AG08396 (cell line): ENCODE data around the gene CAGE1.
A peak's percentile ranks its signal among the peaks of the same experiment; 100 is the strongest.
"Not testable (repeated sequence)": the region's sequence is repeated elsewhere in the genome, so short reads cannot be mapped to it uniquely, and the experiment has no call there.

Experiments used
- DNase-seq: peaks from one replicate; pipeline ENCODE4 v3.0.0; 2012; ENCODE audit warnings: low spot score, mixed read lengths

The CAGE1 gene

GRCh38 chr6:7338031-7338430, 51.5 kb downstream of the CAGE1 start:
- no peak for DNase-seq

GRCh38 chr6:7335519-7335918, 54.0 kb downstream of the CAGE1 start:
- DNase-seq, result no peak

- DNase-seq, result no peak
Observed at GRCh38 chr6:7334685-7335084, 54.9 kb downstream of the CAGE1 start.

GRCh38 chr6:7332090-7332745, 57.3 kb downstream of the CAGE1 start:
- DNase-seq, result no peak

- no peak for DNase-seq
Observed at GRCh38 chr6:7331452-7331851, 58.1 kb downstream of the CAGE1 start.

- DNase-seq, result no peak
Observed at GRCh38 chr6:7328243-7328642, 61.3 kb downstream of the CAGE1 start.

- no peak for DNase-seq
Observed at GRCh38 chr6:7325750-7326149, 63.8 kb downstream of the CAGE1 start.

- DNase-seq, result no peak
Observed at GRCh38 chr6:7324520-7324919, 65.0 kb downstream of the CAGE1 start.

- no peak for DNase-seq
Observed at GRCh38 chr6:7323074-7323473, 66.5 kb downstream of the CAGE1 start.

- DNase-seq, result not testable (repeated sequence)
Observed at GRCh38 chr6:7321866-7322265, 67.7 kb downstream of the CAGE1 start.

GRCh38 chr6:7319406-7319805, 70.1 kb downstream of the CAGE1 start:
- DNase-seq, result not testable (repeated sequence)

GRCh38 chr6:7317538-7317937, 72.0 kb downstream of the CAGE1 start:
- DNase-seq, result no peak

- DNase-seq, result no peak
Observed at GRCh38 chr6:7316658-7317533, 72.6 kb downstream of the CAGE1 start.

GRCh38 chr6:7315948-7316365, 73.6 kb downstream of the CAGE1 start:
- DNase-seq, result no peak

- DNase-seq, result not testable (repeated sequence)
Observed at GRCh38 chr6:7315087-7315947, 74.2 kb downstream of the CAGE1 start.

GRCh38 chr6:7314414-7314813, 75.1 kb downstream of the CAGE1 start:
- DNase-seq, result no peak

- no peak for DNase-seq
Observed at GRCh38 chr6:7313505-7314165, 75.9 kb downstream of the CAGE1 start.

- peak; percentile 100 for DNase-seq
Observed at GRCh38 chr6:7312616-7313504, 76.7 kb downstream of the CAGE1 start, which contains the start of gene SSR1. Gene SSR1 (minus strand): TSS chr6:7313199. CDS start chr6:7313120, 79 bp downstream.

- no peak for DNase-seq
Observed at GRCh38 chr6:7311917-7312615, 77.5 kb downstream of the CAGE1 start.

GRCh38 chr6:7311176-7311575, 78.4 kb downstream of the CAGE1 start:
- DNase-seq, result no peak
